ENCODE measurements around the gene TTC7B. TPM values are rescaled to one million over a fixed set of nuclear protein-coding genes. Genes with fewer than 3 reads are reported as not detected.

The TTC7B gene
- total and polyA plus RNA-seq, 2 of the 8 experiments (the other 6 are each of a cell fraction or from before 2014, with no cell fraction given): 23.7 to 34.0 TPM

- TF ChIP-seq KDM4A (IDR thresholded peaks at IDR 0.05; ENCODE audit: low read depth, low read length, severe bottlenecking): no peak
These were observed 320.6 kb downstream of the TTC7B start (continued) for GRCh38 chr14:90495357-90496276.
